Activated CD4-positive, alpha-beta T cell treated with anti-CD3 and anti-CD28 coated beads for 4 hours (primary cell): ENCODE data around the gene ODAPH.

Source experiments
- DNase-seq, 2 donors: peaks; one replicate each; pipeline ENCODE4 v3.0.0-alpha.2; 2020

The ODAPH gene

GRCh38 chr4:75545526-75545925 lies 10.3 kb upstream of the ODAPH start:
- no peak for DNase-seq

- no peak for DNase-seq
Observed at GRCh38 chr4:75547647-75548387, 8.0 kb upstream of the ODAPH start.

- no peak for DNase-seq
Observed at GRCh38 chr4:75549019-75549418, 6.8 kb upstream of the ODAPH start.

GRCh38 chr4:75552452-75552851 lies 3.4 kb upstream of the ODAPH start:
- no peak for DNase-seq

- DNase-seq, result no peak
Observed at GRCh38 chr4:75557696-75558095, 1.8 kb downstream of the ODAPH start.

GRCh38 chr4:75561789-75562188 lies 5.9 kb downstream of the ODAPH start:
- DNase-seq, result no peak

GRCh38 chr4:75564023-75564422 lies 8.2 kb downstream of the ODAPH start:
- DNase-seq, result no peak

GRCh38 chr4:75565481-75565880 lies 9.6 kb downstream of the ODAPH start:
- DNase-seq, result no peak

- DNase-seq, result no peak
Observed at GRCh38 chr4:75566911-75567310, 11.0 kb downstream of the ODAPH start.

GRCh38 chr4:75567725-75568124 lies 11.9 kb downstream of the ODAPH start:
- no peak for DNase-seq

- DNase-seq, result no peak
Observed at GRCh38 chr4:75584067-75584466, 28.2 kb downstream of the ODAPH start.

GRCh38 chr4:75593393-75593792 lies 37.5 kb downstream of the ODAPH start:
- DNase-seq, result no peak

GRCh38 chr4:75596061-75596460 lies 40.2 kb downstream of the ODAPH start:
- no peak for DNase-seq

- no peak for DNase-seq
Observed at GRCh38 chr4:75598390-75598789, 42.5 kb downstream of the ODAPH start.

- no peak for DNase-seq
Observed at GRCh38 chr4:75599647-75600046, 43.8 kb downstream of the ODAPH start.

- no peak for DNase-seq
Observed at GRCh38 chr4:75605928-75606327, 50.1 kb downstream of the ODAPH start.

GRCh38 chr4:75612306-75612705 lies 56.4 kb downstream of the ODAPH start:
- no peak for DNase-seq
